HG02678 (cell line): ENCODE measurements around the gene CPED1.
"Not testable (repeated sequence)": the region's sequence is repeated elsewhere in the genome, so short reads cannot be mapped to it uniquely, and the experiment has no call there.

ENCODE experiments used
- ATAC-seq: cut with Tn5 transposase; IDR thresholded peaks from one replicate; pipeline ENCODE4 v1.9.1; 2021; ENCODE audit warnings: mild to moderate bottlenecking, moderate library complexity; ENCODE audit not compliant: unreplicated experiment

The CPED1 gene

GRCh38 chr7:121083790-121084251, 95.3 kb downstream of the CPED1 start:
- no peak for ATAC-seq

DNA sequence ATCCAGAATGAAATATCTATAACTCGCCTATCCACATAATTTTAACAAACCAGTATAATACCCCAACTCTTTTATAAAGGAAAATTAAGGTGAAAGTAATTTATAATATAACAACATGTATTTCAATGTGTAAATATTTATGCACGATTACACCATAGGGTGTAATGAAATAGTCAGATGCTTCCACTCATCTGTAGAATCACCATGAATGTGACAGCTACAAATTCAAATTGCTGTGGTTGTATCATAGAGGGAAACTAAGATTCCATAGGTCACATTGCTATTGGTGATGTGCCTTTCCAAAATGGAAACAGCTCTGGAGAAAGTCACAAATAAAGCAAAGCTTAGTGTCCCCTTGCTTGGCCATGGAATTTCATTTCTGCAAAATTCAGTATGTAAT, 95.7 kb downstream of the CPED1 start:
- no peak for ATAC-seq

DNA sequence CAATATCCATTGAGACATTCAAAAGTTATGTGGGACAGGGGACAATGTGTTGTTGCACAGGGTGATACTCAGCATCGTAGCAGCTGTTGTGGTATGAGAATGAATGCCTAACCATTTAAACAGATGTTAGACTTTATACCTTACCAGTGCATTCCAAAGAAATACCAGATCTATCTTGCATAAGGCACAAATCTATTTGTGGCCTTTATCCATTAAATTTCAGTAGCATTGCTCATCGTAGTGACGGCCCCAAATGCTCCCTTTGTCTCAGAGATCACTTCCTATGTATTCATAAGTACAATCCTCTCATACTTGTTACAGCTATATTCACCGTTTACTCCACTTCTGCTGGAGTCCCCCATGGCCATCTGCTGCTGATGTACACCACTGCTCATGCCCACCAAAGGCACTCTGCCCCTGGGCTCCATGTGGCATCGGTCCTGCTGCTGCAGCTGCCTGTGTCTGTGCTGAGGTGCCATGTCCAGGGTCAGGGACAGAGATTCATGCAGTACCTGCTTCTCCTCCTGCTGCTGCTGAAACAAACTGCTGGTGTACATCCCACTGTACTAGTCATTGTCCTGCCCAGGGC, 96.3 kb downstream of the CPED1 start:
- ATAC-seq: no peak

DNA sequence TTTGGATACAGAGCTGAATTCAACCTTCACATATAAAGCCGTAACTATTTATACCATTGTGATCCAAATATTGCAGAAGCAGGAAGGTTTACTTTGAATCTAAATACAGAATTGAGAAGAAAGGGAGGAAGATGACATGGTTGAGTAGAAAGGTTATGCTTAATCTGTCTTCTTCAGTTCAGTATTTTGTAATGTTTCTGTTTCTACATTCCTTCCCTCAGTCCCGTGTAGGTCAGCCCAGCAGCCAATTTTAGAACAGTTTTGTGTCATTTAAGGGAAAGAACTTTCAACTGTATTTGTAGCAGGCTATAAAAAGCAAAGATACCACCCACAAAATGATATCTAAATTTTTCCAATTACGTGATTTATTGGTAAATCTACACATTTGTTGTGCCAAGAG, 97.4 kb downstream of the CPED1 start:
- no peak for ATAC-seq

DNA sequence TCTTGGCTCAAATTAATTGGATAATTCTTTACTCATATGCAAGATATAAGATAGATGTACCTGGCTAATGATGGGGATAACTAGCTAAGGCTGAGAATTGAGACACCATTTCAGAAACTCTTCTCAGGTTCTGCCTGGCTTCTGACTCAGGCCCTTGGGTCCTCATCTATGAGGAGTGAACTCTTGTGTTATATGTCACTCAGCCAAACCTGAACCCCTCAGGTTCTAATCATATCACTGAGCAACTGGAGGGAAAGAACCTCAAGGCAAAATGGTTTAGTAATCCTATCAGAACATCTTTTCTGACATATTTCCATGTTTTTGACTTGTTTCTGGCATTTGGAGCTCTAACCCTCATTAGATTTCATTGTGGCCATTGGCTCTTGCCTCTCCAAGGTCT, 100.4 kb downstream of the CPED1 start:
- no peak for ATAC-seq

- no peak for ATAC-seq
Measured at GRCh38 chr7:121094829-121095228, 106.3 kb downstream of the CPED1 start.

DNA sequence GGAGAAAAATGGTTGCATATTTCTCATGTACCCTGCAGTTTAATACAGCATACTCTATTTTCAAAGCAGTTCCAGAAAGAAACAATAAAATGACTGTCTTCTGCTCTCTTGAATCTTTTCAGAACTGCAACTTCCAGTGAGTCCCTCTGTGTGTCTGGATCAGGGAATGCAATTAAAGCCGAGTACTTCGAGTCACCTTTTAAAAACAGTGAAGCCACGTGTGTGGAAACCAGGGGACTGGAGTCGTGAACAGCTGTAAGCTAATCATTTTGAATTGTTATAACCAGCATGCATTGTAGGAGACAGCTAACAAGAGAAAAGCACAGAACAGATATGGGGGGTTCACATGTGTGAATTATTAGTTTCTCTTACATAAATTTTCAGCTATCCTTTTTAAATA, 109.1 kb downstream of the CPED1 start:
- ATAC-seq: no peak

GRCh38 chr7:121099572-121099971, 111.1 kb downstream of the CPED1 start:
- no peak for ATAC-seq

GRCh38 chr7:121101083-121101482, 112.6 kb downstream of the CPED1 start:
- no peak for ATAC-seq

- no peak for ATAC-seq
Measured at GRCh38 chr7:121101621-121102020, 113.1 kb downstream of the CPED1 start.

GRCh38 chr7:121102619-121103018, 114.1 kb downstream of the CPED1 start:
- no peak for ATAC-seq

DNA sequence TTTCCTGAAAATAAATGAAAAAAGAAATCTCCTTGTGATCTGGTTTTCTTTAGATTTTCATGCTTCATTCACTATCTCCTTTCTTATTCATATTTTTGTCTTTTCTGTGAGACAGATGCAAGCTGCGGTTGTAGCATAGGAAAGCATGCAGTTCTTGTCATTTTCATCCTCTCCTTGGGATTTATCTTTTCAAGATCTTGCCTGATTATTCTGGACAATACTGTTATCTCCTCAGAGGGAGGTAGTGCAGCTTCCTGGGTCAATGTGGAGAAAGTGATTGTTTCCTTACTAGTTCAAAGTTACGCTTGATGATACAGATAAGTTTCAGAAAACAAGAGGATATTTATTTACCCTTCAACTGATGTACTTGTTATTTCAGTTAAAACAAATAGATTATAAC, 114.6 kb downstream of the CPED1 start:
- no peak for ATAC-seq

DNA sequence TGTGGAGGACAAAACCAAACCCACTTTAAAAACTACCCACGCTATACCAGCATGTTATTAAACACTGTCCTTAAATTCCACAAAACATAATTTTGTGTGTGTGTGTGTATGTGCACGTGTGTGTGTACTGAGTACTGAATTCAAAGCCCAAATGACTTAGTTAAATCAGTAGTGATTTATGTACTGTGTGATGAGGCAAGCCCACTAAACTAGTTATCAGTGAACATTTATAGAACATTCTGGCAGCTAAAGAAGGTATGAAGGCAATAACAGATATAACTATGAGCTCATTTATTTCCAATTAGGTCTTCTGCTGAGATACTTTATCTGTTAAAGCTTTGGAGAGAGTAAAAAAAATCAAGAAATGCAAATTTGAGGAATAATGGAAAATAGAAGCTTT, 115.1 kb downstream of the CPED1 start:
- ATAC-seq: no peak

- no peak for ATAC-seq
Measured at GRCh38 chr7:121105262-121105661, 116.8 kb downstream of the CPED1 start.

DNA sequence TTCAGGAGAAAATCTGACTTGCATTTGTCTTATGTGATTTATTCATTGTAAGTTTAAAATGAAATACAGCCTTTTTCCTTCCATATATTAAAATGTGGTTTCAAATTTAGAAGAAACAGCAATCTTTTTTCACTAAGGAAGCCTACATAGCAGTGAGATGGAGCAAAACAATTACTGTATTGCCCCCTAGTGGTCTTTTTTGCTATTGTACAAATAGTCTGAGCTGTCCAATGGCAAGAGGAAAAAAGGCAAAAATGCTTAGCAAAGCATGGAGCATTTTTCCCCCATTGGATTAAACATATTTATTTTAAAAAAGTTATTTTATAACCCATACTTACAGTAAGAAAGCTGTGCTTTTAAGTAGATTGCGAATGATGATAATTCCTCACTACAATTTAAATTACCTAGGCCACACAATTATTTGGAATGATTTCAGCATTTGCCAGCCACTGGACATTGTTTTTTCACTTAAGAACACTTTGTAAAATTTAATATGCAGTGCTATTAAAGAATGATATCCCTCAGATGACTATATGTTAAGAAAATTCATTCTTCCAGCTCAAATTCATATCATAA, 119.5 kb downstream of the CPED1 start:
- ATAC-seq: peak; percentile 95

- no peak for ATAC-seq
Measured at GRCh38 chr7:121109145-121109544, 120.6 kb downstream of the CPED1 start.

DNA sequence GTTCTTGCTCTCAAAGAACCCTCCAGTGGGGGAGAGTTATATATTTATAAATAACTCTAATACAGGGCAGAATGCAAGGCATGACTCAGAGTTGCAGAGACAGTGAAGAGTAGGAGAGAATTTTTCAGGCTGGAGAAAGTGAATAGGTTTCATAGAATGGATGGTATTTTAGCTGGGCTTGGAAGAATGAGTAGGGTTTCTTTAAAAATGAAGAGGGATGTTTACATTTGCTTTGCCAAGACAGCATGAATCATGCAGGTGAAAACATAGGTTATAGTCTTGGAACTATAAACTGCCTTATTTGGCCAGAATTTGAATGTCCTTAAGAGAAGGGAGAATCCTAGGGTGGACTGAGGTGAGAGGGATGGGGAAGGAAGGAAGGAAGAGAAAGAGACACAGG, 124.8 kb downstream of the CPED1 start:
- no peak for ATAC-seq

DNA sequence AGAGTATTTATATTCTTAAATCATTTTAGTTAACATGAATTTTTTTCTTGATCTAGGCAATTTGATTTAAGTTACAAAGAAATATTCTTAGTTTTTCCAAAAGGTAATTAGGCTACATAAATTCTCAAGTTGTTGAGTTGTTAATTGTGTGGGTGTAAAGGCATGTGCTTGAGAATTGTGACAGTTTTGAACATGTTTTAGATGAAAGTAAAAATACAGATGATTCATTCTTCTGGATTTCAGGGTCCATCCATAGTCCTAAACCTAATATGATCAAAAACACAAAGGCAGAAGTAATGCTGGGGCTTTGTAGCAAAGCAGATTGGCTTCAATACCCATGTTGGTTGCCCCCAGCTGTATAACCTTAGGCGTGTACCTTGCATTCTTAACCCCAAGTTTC, 127.9 kb downstream of the CPED1 start:
- no peak for ATAC-seq

DNA sequence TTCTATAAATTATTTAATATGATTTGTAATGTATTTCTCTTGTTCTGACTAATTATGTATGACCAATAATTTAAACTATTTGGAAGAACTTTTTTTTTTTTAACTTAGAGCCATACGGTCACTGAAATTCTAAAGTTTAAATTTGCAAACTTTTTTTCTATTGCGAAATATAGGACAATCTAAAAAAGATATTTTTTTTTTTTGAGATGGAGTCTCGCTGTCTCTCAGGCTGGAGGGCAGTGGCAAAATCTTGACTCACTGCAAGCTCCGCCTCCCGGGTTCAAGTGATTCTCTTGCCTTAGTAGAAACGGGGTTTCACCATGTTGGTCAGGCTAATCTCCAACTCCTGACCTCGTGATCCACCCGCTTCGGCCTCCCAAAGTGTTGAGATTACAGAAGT, 130.5 kb downstream of the CPED1 start:
- ATAC-seq: no peak

- ATAC-seq: no peak
Measured at GRCh38 chr7:121123032-121123431, 134.5 kb downstream of the CPED1 start.

DNA sequence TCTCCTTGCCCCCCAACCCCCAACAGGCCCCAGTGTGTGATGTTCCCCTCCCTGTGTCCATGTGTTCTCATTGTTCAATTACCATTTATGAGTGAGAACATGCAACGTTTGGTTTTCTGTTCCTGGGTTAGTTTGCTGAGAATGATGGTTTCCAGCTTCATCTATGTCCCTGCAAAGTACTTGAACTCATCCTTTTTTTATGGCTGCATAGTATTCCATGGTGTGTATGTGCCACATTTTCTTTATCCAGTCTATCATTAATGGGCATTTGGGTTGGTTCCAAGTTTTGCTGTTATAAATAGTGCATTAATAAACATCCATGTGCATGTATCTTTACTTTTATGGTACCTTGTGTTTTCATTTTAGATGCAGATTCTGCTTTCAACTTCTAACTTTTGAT, 136.9 kb downstream of the CPED1 start:
- ATAC-seq: not testable (repeated sequence)

- no peak for ATAC-seq
Measured at GRCh38 chr7:121126201-121126600, 137.7 kb downstream of the CPED1 start.
